GM18907 (cell line): Measurements from ENCODE around the gene PTPRD.
"Not testable (repeated sequence)": the region's sequence is repeated elsewhere in the genome, so short reads cannot be mapped to it uniquely, and the experiment has no call there.

Source experiments
- ATAC-seq: cut with Tn5 transposase; IDR thresholded peaks from one replicate; pipeline ENCODE4 v1.9.1; 2021; ENCODE audit warnings: mild to moderate bottlenecking, moderate library complexity; ENCODE audit not compliant: unreplicated experiment

Gene PTPRD

GRCh38 chr9:9099646-9100045 is 1513.2 kb downstream of the PTPRD start:
- ATAC-seq = no peak

GRCh38 chr9:9097254-9097653 is 1515.5 kb downstream of the PTPRD start:
- not testable (repeated sequence) for ATAC-seq

GRCh38 chr9:9091387-9091786 is 1521.4 kb downstream of the PTPRD start:
- ATAC-seq = no peak

GRCh38 chr9:9079473-9079872 is 1533.3 kb downstream of the PTPRD start:
- no peak for ATAC-seq

- ATAC-seq = no peak
Measured at GRCh38 chr9:9078301-9078700, 1534.5 kb downstream of the PTPRD start.

GRCh38 chr9:9061627-9062026 is 1551.2 kb downstream of the PTPRD start:
- ATAC-seq = no peak

GRCh38 chr9:9054354-9054992 is 1558.3 kb downstream of the PTPRD start:
- ATAC-seq = no peak

- no peak for ATAC-seq
Measured at GRCh38 chr9:9045572-9045971, 1567.2 kb downstream of the PTPRD start.

- no peak for ATAC-seq
Measured at GRCh38 chr9:9045072-9045471, 1567.7 kb downstream of the PTPRD start.

- ATAC-seq = not testable (repeated sequence)
Measured at GRCh38 chr9:9043788-9044187, 1569.0 kb downstream of the PTPRD start.

GRCh38 chr9:9041756-9042155 is 1571.0 kb downstream of the PTPRD start:
- no peak for ATAC-seq

- no peak for ATAC-seq
Measured at GRCh38 chr9:9033022-9033421, 1579.8 kb downstream of the PTPRD start.

- ATAC-seq = no peak
Measured at GRCh38 chr9:9016597-9016996, 1596.2 kb downstream of the PTPRD start.

- no peak for ATAC-seq
Measured at GRCh38 chr9:9004810-9005209, 1608.0 kb downstream of the PTPRD start.

GRCh38 chr9:9002826-9003583 is 1609.8 kb downstream of the PTPRD start:
- ATAC-seq = no peak

- ATAC-seq = no peak
Measured at GRCh38 chr9:8980496-8981013, 1632.2 kb downstream of the PTPRD start.

GRCh38 chr9:8978334-8978733 is 1634.5 kb downstream of the PTPRD start:
- no peak for ATAC-seq

- ATAC-seq = not testable (repeated sequence)
Measured at GRCh38 chr9:8968350-8968749, 1644.5 kb downstream of the PTPRD start.

- no peak for ATAC-seq
Measured at GRCh38 chr9:8963885-8964284, 1648.9 kb downstream of the PTPRD start.

- ATAC-seq = no peak
Measured at GRCh38 chr9:8962084-8962483, 1650.7 kb downstream of the PTPRD start.

GRCh38 chr9:8961186-8961851 is 1651.5 kb downstream of the PTPRD start:
- no peak for ATAC-seq

GRCh38 chr9:8960254-8960653 is 1652.5 kb downstream of the PTPRD start:
- ATAC-seq = no peak
